ENCODE data around the gene CPSF4. TPM values are rescaled to one million over a fixed set of nuclear protein-coding genes. Genes with fewer than 3 reads are reported as not detected.

CPSF4 gene
- total RNA-seq, 1 donor from 2014 or later, result 72.1 TPM

- H3K27ac Mint-ChIP-seq, result no peak overlapping the region
- peaks cover 20% of the 10 kb centered on the region for H3K36me3 Mint-ChIP-seq
- Histone ChIP-seq H3K27me3 (no peaks in the 10 kb centered on the region), H3K4me1 (peaks cover 3% of the 10 kb centered on the region), H3K4me2 (no peak overlapping the region), H3K9ac (no peak overlapping the region), H2AFZ (replicated peaks) (no peak overlapping the region), H4K20me1 (ENCODE audit: low read depth) (peaks cover 3% of the 10 kb centered on the region), H3K36me3 (no peaks in the 10 kb centered on the region), H3K9me3 (ENCODE audit: low read depth) (no peaks in the 10 kb centered on the region), H3K79me2 (ENCODE audit: low read depth) (peaks cover 62% of the 10 kb centered on the region), H3K27ac (no peak overlapping the region), H3K4me3 (no peak overlapping the region), H3F3A (ENCODE audit: low read depth) (no peaks in the 10 kb centered on the region)
- H3K4me1 Mint-ChIP-seq, result peaks cover 6% of the 10 kb centered on the region
- DNase-seq (ENCODE audit: low spot score), result no peak
- no peak overlapping the region for H3K4me3 Mint-ChIP-seq
- TF ChIP-seq EZH2 (IDR thresholded peaks at IDR 0.05) (no peak), EZH2phosphoT487 (IDR thresholded peaks at IDR 0.05) (no peak), CTCF (IDR thresholded peaks at IDR 0.05) (no peak)
- H3K9me3 Mint-ChIP-seq, result no peaks in the 10 kb centered on the region
- no peaks in the 10 kb centered on the region for H3K27me3 Mint-ChIP-seq (ENCODE audit: insufficient read depth, low read depth)
Measured at GRCh38 chr7:99478464-99479440, 40.0 kb downstream of the CPSF4 start.

- no peak overlapping the region for H3K4me2 ChIP-seq
- Mint-ChIP-seq H3K4me3 (no peak overlapping the region), H3K27ac (no peak overlapping the region), H3K4me1 (no peaks in the 10 kb centered on the region), H3K27me3 (ENCODE audit: insufficient read depth, low read depth) (no peaks in the 10 kb centered on the region), H3K9me3 (no peaks in the 10 kb centered on the region), H3K36me3 (peaks cover 19% of the 10 kb centered on the region)
- H3K27ac ChIP-seq, result no peak overlapping the region
- no peak overlapping the region for H3K9ac ChIP-seq
- no peaks in the 10 kb centered on the region for H3K4me1 ChIP-seq
- no peak for DNase-seq (ENCODE audit: low spot score)
- H3K27me3 ChIP-seq, result no peaks in the 10 kb centered on the region
- peaks cover 7% of the 10 kb centered on the region for H3F3A ChIP-seq (ENCODE audit: low read depth)
- no peaks in the 10 kb centered on the region for H3K79me2 ChIP-seq (ENCODE audit: low read depth)
- H4K20me1 ChIP-seq (ENCODE audit: low read depth), result no peaks in the 10 kb centered on the region
- H3K4me3 ChIP-seq, result no peak overlapping the region
- TF ChIP-seq CTCF (IDR thresholded peaks at IDR 0.05) (no peak), EZH2phosphoT487 (IDR thresholded peaks at IDR 0.05) (no peak), EZH2 (IDR thresholded peaks at IDR 0.05) (no peak)
- H2AFZ ChIP-seq (replicated peaks), result no peak overlapping the region
- H3K36me3 ChIP-seq, result no peaks in the 10 kb centered on the region
- no peaks in the 10 kb centered on the region for H3K9me3 ChIP-seq (ENCODE audit: low read depth)
Measured at GRCh38 chr7:99485094-99485493, 46.4 kb downstream of the CPSF4 start.

- Histone ChIP-seq H4K20me1 (ENCODE audit: low read depth) (no peaks in the 10 kb centered on the region), H3K36me3 (peaks cover 15% of the 10 kb centered on the region), H3K4me3 (no peak overlapping the region), H2AFZ (replicated peaks) (no peak overlapping the region), H3K4me1 (no peaks in the 10 kb centered on the region), H3K9me3 (ENCODE audit: low read depth) (no peaks in the 10 kb centered on the region), H3K27me3 (no peaks in the 10 kb centered on the region), H3K27ac (no peak overlapping the region), H3K9ac (no peak overlapping the region), H3K4me2 (no peak overlapping the region), H3K79me2 (ENCODE audit: low read depth) (no peaks in the 10 kb centered on the region), H3F3A (ENCODE audit: low read depth) (peaks cover 12% of the 10 kb centered on the region)
- Mint-ChIP-seq H3K4me1 (no peaks in the 10 kb centered on the region), H3K36me3 (peaks cover 37% of the 10 kb centered on the region), H3K9me3 (peaks cover 16% of the 10 kb centered on the region), H3K27me3 (ENCODE audit: insufficient read depth, low read depth) (peaks cover 3% of the 10 kb centered on the region), H3K4me3 (no peak overlapping the region), H3K27ac (no peak overlapping the region)
- no peak for DNase-seq (ENCODE audit: low spot score)
- TF ChIP-seq CTCF (IDR thresholded peaks at IDR 0.05), result no peak
Measured at GRCh38 chr7:99489235-99489634, 50.5 kb downstream of the CPSF4 start.
